ENCODE data around the gene VOPP1.

- TF ChIP-seq, protein P1, sequence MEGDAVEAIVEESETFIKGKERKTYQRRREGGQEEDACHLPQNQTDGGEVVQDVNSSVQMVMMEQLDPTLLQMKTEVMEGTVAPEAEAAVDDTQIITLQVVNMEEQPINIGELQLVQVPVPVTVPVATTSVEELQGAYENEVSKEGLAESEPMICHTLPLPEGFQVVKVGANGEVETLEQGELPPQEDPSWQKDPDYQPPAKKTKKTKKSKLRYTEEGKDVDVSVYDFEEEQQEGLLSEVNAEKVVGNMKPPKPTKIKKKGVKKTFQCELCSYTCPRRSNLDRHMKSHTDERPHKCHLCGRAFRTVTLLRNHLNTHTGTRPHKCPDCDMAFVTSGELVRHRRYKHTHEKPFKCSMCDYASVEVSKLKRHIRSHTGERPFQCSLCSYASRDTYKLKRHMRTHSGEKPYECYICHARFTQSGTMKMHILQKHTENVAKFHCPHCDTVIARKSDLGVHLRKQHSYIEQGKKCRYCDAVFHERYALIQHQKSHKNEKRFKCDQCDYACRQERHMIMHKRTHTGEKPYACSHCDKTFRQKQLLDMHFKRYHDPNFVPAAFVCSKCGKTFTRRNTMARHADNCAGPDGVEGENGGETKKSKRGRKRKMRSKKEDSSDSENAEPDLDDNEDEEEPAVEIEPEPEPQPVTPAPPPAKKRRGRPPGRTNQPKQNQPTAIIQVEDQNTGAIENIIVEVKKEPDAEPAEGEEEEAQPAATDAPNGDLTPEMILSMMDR (IDR thresholded peaks at IDR 0.05; ENCODE audit: extremely low read depth in 1 of 2, insufficient read depth in 1 of 2, low read depth in 1 of 2, low read length in 2 of 2) = no peak
- TF ChIP-seq POLR2A (IDR thresholded peaks at IDR 0.05; ENCODE audit: low read depth, low read length) = no peak
- TF ChIP-seq POLR2AphosphoS5 (IDR thresholded peaks at IDR 0.05; ENCODE audit: insufficient read depth, low read depth, low read length) = no peak
- TF ChIP-seq EZH2 (IDR thresholded peaks at IDR 0.05; ENCODE audit: borderline replicate concordance, low read depth, low read length, severe bottlenecking) = no peak
- no peak for TF ChIP-seq MYC (IDR thresholded peaks at IDR 0.05; ENCODE audit: low read depth, low read length)
- no peak for TF ChIP-seq GATA2 (IDR thresholded peaks at IDR 0.05; ENCODE audit: insufficient read depth, insufficient read length, low read depth, low read length)
- no peak for TF ChIP-seq MAX (IDR thresholded peaks at IDR 0.05; ENCODE audit: insufficient read depth, insufficient read length)
These were observed 102.0 kb downstream of the VOPP1 start for GRCh38 chr7:55470261-55470660.
